ENCODE results near the gene PDE4D. TPM values are rescaled to one million over a fixed set of nuclear protein-coding genes. Genes with fewer than 3 reads are reported as not detected.
"Not testable (repeated sequence)": the region's sequence is repeated elsewhere in the genome, so short reads cannot be mapped to it uniquely, and the experiment has no call there.

The PDE4D gene
- total RNA-seq, 6 experiments from 2014 or later = 1.6 to 10.3 (median 5.6) TPM

DNA sequence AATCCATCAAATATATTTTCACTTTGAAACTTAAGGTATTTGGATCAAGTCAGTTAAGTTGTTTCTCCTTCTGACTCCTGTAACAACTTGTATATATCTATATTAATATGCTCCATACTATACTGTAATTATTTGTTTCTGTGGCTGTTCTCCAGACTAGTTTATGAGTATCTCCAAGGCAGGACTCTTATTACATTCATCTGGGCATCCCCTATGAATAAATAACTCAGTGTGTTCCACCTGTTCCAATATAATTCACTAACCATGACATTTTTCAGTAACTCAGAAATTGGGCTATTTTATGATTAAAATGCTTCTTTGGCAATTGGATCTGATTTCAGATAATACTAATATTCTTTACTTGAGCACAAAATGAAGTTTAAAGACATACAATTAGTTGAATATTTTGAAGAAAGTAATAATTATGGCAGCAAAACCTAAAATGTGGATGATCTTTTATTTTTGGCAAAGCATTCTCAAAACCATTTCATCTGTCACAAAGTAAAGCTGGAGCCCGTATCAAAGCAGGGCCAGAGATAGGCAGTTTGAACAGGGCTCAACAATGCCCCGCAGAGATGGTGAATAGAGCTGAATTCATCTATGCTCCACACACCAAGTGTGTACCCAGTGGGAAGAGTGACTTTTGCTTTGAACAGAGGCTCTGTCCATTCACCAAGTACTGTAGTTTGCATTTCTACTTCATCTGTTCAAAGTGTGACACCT, 314.3 kb downstream of the PDE4D start:
- 81% methylated on average over 2 of the region's 2 CpGs for WGBS (ENCODE audit: insufficient coverage, low coverage, low lambda C conversion rate, missing lambda C conversion rate)

DNA sequence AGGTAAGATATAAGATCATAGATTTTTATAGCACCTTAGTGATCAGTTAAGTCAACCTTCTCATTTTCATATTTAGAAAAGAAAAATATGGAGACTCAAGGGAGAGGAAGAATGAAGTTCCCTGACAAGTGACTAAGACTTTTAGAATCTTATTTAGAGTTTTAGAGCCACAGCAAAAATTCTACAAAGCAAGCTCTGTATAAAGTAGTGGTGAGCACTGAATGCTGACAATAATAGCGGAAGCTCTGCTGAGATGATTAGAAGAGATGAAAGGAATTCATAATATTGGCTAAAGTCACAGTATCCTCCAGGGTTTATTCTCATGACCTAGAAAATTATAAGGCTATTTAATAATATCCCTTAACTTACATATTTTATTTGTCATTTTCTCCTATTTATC, 316.0 kb downstream of the PDE4D start:
- WGBS (ENCODE audit: insufficient coverage, low coverage, low lambda C conversion rate, missing lambda C conversion rate) = 67% methylated on average over 1 of the region's 1 CpG
- intact Hi-C loops (cut with DNase I) = no loop called here
- DNase-seq = no peak

More for the DNA sequence above, 314.3 kb downstream of the PDE4D start:
- Histone ChIP-seq H3K27me3 (no peaks in the 10 kb centered on the region), H3K36me3 (no peaks in the 10 kb centered on the region), H3K4me3 (no peak overlapping the region), H3K9me3 (no peaks in the 10 kb centered on the region), H3K4me1 (peaks cover 0 to 12% (median 0%) of the 10 kb centered on the region in 4 donors), H3K27ac (no peak overlapping the region)
- intact Hi-C loops (cut with DNase I) = no loop called here
- ATAC-seq = no peak
- DNase-seq = no peak
- TF ChIP-seq POLR2A (IDR thresholded peaks at IDR 0.05) = no peak
- TF ChIP-seq, protein P1, sequence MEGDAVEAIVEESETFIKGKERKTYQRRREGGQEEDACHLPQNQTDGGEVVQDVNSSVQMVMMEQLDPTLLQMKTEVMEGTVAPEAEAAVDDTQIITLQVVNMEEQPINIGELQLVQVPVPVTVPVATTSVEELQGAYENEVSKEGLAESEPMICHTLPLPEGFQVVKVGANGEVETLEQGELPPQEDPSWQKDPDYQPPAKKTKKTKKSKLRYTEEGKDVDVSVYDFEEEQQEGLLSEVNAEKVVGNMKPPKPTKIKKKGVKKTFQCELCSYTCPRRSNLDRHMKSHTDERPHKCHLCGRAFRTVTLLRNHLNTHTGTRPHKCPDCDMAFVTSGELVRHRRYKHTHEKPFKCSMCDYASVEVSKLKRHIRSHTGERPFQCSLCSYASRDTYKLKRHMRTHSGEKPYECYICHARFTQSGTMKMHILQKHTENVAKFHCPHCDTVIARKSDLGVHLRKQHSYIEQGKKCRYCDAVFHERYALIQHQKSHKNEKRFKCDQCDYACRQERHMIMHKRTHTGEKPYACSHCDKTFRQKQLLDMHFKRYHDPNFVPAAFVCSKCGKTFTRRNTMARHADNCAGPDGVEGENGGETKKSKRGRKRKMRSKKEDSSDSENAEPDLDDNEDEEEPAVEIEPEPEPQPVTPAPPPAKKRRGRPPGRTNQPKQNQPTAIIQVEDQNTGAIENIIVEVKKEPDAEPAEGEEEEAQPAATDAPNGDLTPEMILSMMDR (IDR thresholded peaks at IDR 0.05) = no peak

DNA sequence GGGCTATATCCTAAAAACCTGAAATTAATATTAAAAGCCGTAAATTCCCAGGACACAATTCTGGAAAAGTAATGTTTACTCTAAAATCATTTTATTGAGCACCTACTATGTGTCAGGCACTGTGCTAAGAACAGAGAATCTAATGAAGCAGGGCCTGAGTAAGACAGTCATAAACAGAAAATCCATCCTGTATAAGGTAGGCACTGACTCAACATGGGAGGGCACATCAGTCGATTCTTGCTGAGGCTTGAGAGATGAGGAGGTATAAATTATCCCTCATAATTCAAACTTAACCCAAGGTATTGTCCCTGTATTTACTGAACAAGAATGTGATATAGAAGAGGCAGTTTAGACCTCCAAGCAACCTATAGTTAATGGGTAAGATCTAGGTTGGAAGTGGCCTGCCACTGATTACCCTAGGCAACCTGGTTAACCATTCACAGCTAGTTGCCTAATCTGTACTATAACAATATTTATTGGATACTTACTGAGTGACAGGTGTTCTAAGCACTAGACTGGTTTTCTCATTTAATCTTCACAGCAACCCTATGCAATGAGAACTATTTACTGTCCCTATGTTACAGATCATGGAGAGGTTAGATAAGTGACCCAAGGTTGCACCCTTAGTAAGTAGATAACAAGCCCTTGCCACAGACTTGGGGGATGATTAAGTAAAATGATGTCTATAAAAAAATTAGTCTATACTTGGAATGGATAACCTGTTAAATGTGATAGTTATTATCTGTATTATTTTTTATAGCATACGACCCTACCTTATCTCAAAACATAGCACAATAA, 317.7 kb downstream of the PDE4D start:
- Histone ChIP-seq H3K36me3 (no peaks in the 10 kb centered on the region), H3K4me3 (no peak overlapping the region), H3K27ac (no peak overlapping the region), H3K9me3 (no peaks in the 10 kb centered on the region), H3K27me3 (no peaks in the 10 kb centered on the region), H3K4me1 (no peaks in the 10 kb centered on the region)
- ATAC-seq (peak in 1 of 4 donors; percentile 13), DNase-seq (no peak)
- TF ChIP-seq, protein P1 (IDR thresholded peaks at IDR 0.05) = no peak
- TF ChIP-seq POLR2A (IDR thresholded peaks at IDR 0.05) = no peak
- WGBS (ENCODE audit: insufficient coverage, low coverage, low lambda C conversion rate, missing lambda C conversion rate) = 84% methylated on average over 3 of the region's 3 CpGs
- intact Hi-C loops (cut with DNase I) = no loop called here

More for the DNA sequence above, 316.0 kb downstream of the PDE4D start:
- no peaks in the 10 kb centered on the region for H3K4me1 ChIP-seq
- H3K9me3 ChIP-seq = no peaks in the 10 kb centered on the region
- no peak overlapping the region for H3K4me3 ChIP-seq
- H3K36me3 ChIP-seq = no peaks in the 10 kb centered on the region
- H3K27me3 ChIP-seq = no peaks in the 10 kb centered on the region
- no peak for ATAC-seq
- no peak overlapping the region for H3K27ac ChIP-seq
- TF ChIP-seq, protein P1 (IDR thresholded peaks at IDR 0.05) = no peak
- no peak for TF ChIP-seq POLR2A (IDR thresholded peaks at IDR 0.05)

DNA sequence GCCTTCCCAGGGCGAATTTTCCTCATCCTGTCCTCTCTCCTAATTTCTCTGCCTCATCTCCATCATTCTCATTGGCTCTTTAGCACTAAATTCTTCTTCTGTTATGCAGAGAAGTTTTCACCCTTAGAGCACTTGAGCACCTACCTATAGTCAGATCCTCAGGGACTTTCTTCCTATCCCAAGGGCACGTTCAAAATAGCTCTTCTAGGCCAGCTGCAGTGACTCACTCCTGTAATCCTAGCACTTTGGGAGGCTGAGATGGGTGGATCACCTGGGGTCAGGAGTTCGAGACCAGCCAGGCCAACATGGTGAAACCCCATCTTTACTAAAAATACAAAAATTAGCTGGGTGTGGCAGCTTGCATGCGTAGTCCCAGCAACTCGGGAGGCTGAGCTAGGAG, 320.0 kb downstream of the PDE4D start:
- H3K36me3 ChIP-seq; H3K9me3 ChIP-seq; H3K4me3 ChIP-seq; ATAC-seq; H3K27ac ChIP-seq; DNase-seq; intact Hi-C loops (cut with DNase I); H3K4me1 ChIP-seq; H3K27me3 ChIP-seq: not testable (repeated sequence)
- 75% methylated on average over 3 of the region's 5 CpGs for WGBS (ENCODE audit: insufficient coverage, low coverage, low lambda C conversion rate, missing lambda C conversion rate)

DNA sequence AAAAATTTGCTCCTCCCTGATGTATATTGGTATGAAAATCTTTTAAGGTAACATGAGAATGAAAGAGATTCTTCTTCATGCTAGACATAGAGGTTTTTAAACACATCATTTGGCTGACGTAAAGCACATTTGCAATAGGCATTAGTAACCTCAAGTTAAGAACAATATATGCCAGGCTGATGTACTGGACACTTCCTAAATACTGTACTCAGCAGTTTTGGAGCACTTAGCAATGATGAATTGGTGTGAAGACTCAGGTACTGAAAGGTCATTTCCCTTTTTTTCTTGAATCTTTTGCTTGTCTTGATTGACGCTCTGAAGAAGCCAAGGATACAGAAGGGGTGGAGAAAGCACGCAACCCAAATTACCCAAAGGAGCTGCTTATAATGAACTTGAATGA, 322.5 kb downstream of the PDE4D start:
- 87% methylated on average over 3 of the region's 3 CpGs for WGBS (ENCODE audit: insufficient coverage, low coverage, low lambda C conversion rate, missing lambda C conversion rate)
- intact Hi-C loops (cut with DNase I) = no loop called here

More for the DNA sequence above, 322.5 kb downstream of the PDE4D start:
- Histone ChIP-seq H3K36me3 (no peaks in the 10 kb centered on the region), H3K4me1 (no peaks in the 10 kb centered on the region), H3K27me3 (no peaks in the 10 kb centered on the region), H3K4me3 (no peak overlapping the region), H3K27ac (no peak overlapping the region), H3K9me3 (no peaks in the 10 kb centered on the region)
- DNase-seq = no peak
- no peak for TF ChIP-seq POLR2A (IDR thresholded peaks at IDR 0.05)
- TF ChIP-seq, protein P1 (IDR thresholded peaks at IDR 0.05) = no peak
- no peak for ATAC-seq

Measured in right lobe of liver (tissue), 6 donors.